Muscle layer of colon (tissue), 2 donors: ENCODE measurements around the gene TIMELESS.
"Not testable (repeated sequence)": the region's sequence is repeated elsewhere in the genome, so short reads cannot be mapped to it uniquely, and the experiment has no call there.

Source experiments
- H3K27ac ChIP-seq: one replicate; pipeline ENCODE4 v1.7.0; 2013; ENCODE audit warnings: low read depth, mild to moderate bottlenecking, low read length, moderate library complexity
- H3K27me3 ChIP-seq, 2 donors: one replicate each; pipeline ENCODE4 v1.7.0; 2013; ENCODE audit warnings: low read length in 2 of 2, mild to moderate bottlenecking in 2 of 2; ENCODE audit not compliant: insufficient read depth in 2 of 2, control insufficient read depth in 1 of 2
- H3K36me3 ChIP-seq: one replicate; pipeline ENCODE4 v1.7.0; 2013; ENCODE audit warnings: mild to moderate bottlenecking, low read length; ENCODE audit not compliant: insufficient read depth
- H3K4me1 ChIP-seq: one replicate; pipeline ENCODE4 v1.7.0; 2013; ENCODE audit warnings: mild to moderate bottlenecking, low read length; ENCODE audit not compliant: insufficient read depth
- H3K4me3 ChIP-seq, 2 donors: one replicate each; pipeline ENCODE4 v1.7.0; 2013; ENCODE audit warnings: low read length in 2 of 2, low read depth in 1 of 2, mild to moderate bottlenecking in 1 of 2, moderate library complexity in 1 of 2
- H3K9ac ChIP-seq: one replicate; pipeline ENCODE4 v1.7.0; 2013; ENCODE audit warnings: low read length
- H3K9me3 ChIP-seq: one replicate; pipeline ENCODE4 v1.7.0; 2013; ENCODE audit warnings: mild to moderate bottlenecking, low read length
- donor health status: abdominal sarcoma.
- donor health status: Adenocarcinoma of cecum.

The TIMELESS gene

GRCh38 chr12:56457817-56458216, 8.6 kb upstream of the TIMELESS start:
- no peaks in the 10 kb centered on the region for H3K9me3 ChIP-seq

DNA sequence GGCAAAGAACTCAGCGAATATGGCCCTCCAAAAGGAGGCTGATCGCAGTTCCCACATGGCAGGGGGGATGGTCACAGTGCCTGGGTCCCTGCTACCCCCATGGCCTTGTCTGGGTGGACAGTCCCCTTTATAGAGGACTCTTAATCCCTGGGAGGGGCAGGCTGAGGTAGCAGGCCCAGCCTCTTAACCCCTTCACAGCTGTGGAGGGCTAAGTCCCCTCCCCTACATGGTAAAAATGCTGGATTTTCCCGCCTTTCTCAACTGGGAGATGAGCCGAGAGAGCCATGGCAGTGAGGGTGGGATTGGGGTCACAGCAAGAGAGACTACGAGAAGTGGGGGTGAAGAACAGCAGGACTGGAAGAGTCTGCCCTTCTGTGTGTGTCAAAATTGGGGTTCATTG, 5.3 kb upstream of the TIMELESS start, which contains the start of gene MIP:
MIP (minus strand) TSS at position 101 of the 400 bp plus-strand sequence; CDS start at position 57, 44 bp downstream.
- Histone ChIP-seq H3K27me3 (no peaks in the 10 kb centered on the region), H3K9ac (no peak within 1 kb of the TSS), H3K27ac (no peak within 1 kb of the TSS), H3K9me3 (no peaks in the 10 kb centered on the region), H3K36me3 (no peaks in the 10 kb centered on the region), H3K4me3 (no peak within 1 kb of the TSS), H3K4me1 (peaks cover 5% of the 10 kb centered on the region)

More at GRCh38 chr12:56457817-56458216, 8.6 kb upstream of the TIMELESS start:
- H3K27ac ChIP-seq: no peak overlapping the region
- H3K9ac ChIP-seq: no peak overlapping the region
- no peaks in the 10 kb centered on the region for H3K4me1 ChIP-seq
- no peak overlapping the region for H3K4me3 ChIP-seq
- no peaks in the 10 kb centered on the region for H3K27me3 ChIP-seq
- no peaks in the 10 kb centered on the region for H3K36me3 ChIP-seq

GRCh38 chr12:56451147-56451546, 1.9 kb upstream of the TIMELESS start:
- H3K27ac ChIP-seq: no peak overlapping the region
- no peaks in the 10 kb centered on the region for H3K9me3 ChIP-seq
- no peak overlapping the region for H3K4me3 ChIP-seq
- peaks cover 5% of the 10 kb centered on the region for H3K4me1 ChIP-seq
- H3K9ac ChIP-seq: no peak overlapping the region
- H3K27me3 ChIP-seq: no peaks in the 10 kb centered on the region
- H3K36me3 ChIP-seq: no peaks in the 10 kb centered on the region

DNA sequence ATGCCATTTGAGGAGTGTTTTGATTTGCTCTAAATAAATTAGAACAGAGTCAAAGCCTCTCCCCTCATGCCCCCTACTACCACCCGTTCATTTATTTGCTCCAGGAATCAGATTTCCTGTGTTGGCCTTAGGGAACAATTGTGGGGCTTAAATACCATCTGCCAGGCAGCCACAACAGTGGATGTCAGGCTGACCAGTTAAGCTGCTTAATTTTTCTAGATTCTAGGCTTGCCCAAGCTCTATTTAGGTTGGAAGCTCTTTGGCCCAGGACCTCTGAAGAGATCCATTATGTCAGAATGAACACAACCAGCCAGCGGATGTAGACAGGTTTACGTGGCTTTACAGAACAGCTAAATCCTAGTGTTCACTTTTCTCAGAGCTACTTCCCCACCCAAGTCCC, 1.0 kb upstream of the TIMELESS start:
- Histone ChIP-seq H3K27ac (no peak overlapping the region), H3K9me3 (no peaks in the 10 kb centered on the region), H3K9ac (no peak overlapping the region), H3K4me3 (no peak overlapping the region), H3K4me1 (peaks cover 5% of the 10 kb centered on the region), H3K27me3 (no peaks in the 10 kb centered on the region), H3K36me3 (no peaks in the 10 kb centered on the region)

DNA sequence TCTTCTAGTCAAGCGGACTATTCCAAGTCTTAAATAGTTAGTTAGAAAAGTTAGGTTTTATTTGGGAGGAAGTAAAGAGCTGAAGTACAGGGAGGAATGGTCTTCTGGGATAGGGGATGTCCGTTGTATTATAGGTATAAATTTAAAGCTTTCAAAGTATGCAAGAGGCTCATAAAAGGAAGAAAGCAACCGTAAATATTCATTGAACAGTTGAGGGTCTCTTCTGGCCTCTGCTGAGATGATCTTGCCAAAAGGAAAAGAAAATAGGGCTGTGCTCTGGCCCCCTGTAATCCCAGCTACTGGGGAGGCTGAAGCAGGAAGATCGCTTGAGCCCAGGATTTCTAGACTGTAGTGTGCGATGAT, 377 bp upstream of the TIMELESS start:
- H3K9ac ChIP-seq: peak overlapping the region; percentile 94
- no peaks in the 10 kb centered on the region for H3K9me3 ChIP-seq
- peaks cover 5% of the 10 kb centered on the region for H3K4me1 ChIP-seq
- peak overlapping the region; percentile 81 for H3K27ac ChIP-seq
- no peaks in the 10 kb centered on the region for H3K27me3 ChIP-seq
- H3K4me3 ChIP-seq: peak overlapping the region; percentile 55 to 91
- H3K36me3 ChIP-seq: no peaks in the 10 kb centered on the region

- not testable (repeated sequence) for H3K4me1 ChIP-seq, H3K36me3 ChIP-seq, H3K9ac ChIP-seq, H3K27ac ChIP-seq, H3K27me3 ChIP-seq, H3K9me3 ChIP-seq, H3K4me3 ChIP-seq
Observed at GRCh38 chr12:56443208-56443607, 6.0 kb downstream of the TIMELESS start.

DNA sequence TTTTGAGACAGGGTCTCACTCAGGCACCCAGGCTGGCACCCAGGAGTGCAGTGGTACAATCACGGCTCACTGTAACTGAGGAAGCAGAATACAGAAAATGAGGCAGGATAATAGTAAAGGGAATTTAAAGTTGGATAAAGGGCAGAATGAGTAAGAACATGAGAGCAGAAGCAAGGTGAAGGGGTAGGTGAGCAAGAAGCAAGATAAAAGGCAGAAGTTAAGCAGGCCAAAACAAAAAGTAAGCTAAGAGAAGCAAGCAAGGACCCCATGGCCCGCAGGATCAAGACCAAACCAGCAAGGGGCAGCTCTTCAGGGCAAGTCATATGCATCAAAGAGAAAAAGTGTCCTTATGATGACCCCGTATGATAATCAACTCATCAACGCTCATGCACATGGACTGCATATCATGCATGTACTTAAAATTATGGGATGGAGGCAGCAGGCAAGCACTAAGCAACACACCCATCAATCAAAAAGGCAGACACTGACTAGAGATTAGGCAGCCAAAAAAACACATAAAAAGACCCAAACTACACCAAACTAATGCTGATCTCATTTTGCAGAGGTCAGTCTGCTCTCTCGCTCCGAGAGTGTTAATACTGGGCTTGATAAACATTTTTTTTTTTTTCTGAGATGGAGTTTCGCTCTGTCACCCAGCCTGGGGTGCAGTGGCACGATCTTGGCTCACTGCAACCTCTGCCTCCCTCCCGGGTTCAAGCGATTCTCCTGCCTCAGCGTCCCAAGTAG, 11.6 kb downstream of the TIMELESS start:
- no peaks in the 10 kb centered on the region for H3K36me3 ChIP-seq
- no peak overlapping the region for H3K4me3 ChIP-seq
- no peaks in the 10 kb centered on the region for H3K27me3 ChIP-seq
- no peak overlapping the region for H3K9ac ChIP-seq
- no peak overlapping the region for H3K27ac ChIP-seq
- no peaks in the 10 kb centered on the region for H3K9me3 ChIP-seq
- H3K4me1 ChIP-seq: no peaks in the 10 kb centered on the region

DNA sequence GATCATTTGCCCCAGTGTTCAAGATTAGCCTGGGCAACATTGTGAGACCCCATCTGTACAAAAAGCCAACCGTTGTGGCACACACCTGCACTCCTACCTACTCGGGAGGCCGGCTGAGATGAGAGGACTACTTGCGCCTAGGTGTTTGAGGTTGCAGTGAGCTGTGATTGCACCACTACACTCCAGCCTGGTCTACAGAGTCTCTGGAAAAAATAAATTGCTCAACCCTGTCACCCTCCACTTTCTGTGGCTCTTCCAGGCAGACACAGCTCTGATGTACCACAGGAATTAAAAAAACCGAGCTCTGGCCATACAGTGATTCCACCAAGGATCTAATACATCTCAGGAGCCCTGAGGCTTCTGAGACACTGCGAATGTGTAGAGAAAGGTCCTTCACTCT, 14.4 kb downstream of the TIMELESS start:
- no peaks in the 10 kb centered on the region for H3K9me3 ChIP-seq
- no peaks in the 10 kb centered on the region for H3K27me3 ChIP-seq
- no peaks in the 10 kb centered on the region for H3K4me1 ChIP-seq

DNA sequence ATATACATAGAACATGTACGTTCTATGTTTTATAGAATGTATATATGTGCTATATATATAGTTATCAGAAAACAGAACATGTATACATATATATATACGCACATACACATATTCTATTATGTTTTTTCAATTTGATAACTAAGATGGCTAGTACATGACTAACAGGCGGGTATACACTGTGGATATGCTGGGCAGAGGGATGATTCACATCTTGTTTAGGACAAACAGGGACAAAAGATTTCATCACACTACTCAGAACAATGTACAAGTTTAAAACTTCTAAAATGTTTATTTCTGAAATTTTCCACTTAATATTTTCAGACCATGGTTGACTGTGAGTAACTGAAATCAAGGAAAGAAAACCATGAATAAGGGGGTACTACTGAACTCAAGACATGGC, 17.4 kb downstream of the TIMELESS start:
- H3K4me1 ChIP-seq: no peaks in the 10 kb centered on the region
- no peak overlapping the region for H3K27ac ChIP-seq
- H3K4me3 ChIP-seq: no peak overlapping the region
- H3K27me3 ChIP-seq: no peaks in the 10 kb centered on the region
- H3K9ac ChIP-seq: no peak overlapping the region
- no peaks in the 10 kb centered on the region for H3K9me3 ChIP-seq
- H3K36me3 ChIP-seq: no peaks in the 10 kb centered on the region

More for the DNA sequence above, 14.4 kb downstream of the TIMELESS start:
- Histone ChIP-seq H3K27ac (no peak overlapping the region), H3K9ac (no peak overlapping the region), H3K4me3 (no peak overlapping the region), H3K36me3 (no peaks in the 10 kb centered on the region)

GRCh38 chr12:56431288-56431687, 17.9 kb downstream of the TIMELESS start:
- Histone ChIP-seq H3K9me3 (no peaks in the 10 kb centered on the region), H3K27me3 (no peaks in the 10 kb centered on the region), H3K27ac (no peak overlapping the region), H3K4me3 (no peak overlapping the region), H3K36me3 (no peaks in the 10 kb centered on the region), H3K4me1 (no peaks in the 10 kb centered on the region), H3K9ac (no peak overlapping the region)

GRCh38 chr12:56425940-56426438, 23.2 kb downstream of the TIMELESS start:
- H3K27me3 ChIP-seq: no peaks in the 10 kb centered on the region
- H3K4me3 ChIP-seq: no peak overlapping the region
- H3K27ac ChIP-seq: no peak overlapping the region
- peaks cover 5% of the 10 kb centered on the region for H3K36me3 ChIP-seq
- H3K4me1 ChIP-seq: no peaks in the 10 kb centered on the region
- no peaks in the 10 kb centered on the region for H3K9me3 ChIP-seq
- H3K9ac ChIP-seq: no peak overlapping the region

GRCh38 chr12:56425193-56425592, 24.0 kb downstream of the TIMELESS start:
- no peak overlapping the region for H3K9ac ChIP-seq
- no peak overlapping the region for H3K27ac ChIP-seq
- H3K27me3 ChIP-seq: no peaks in the 10 kb centered on the region
- no peaks in the 10 kb centered on the region for H3K4me1 ChIP-seq
- peaks cover 5% of the 10 kb centered on the region for H3K36me3 ChIP-seq
- no peak overlapping the region for H3K4me3 ChIP-seq
- H3K9me3 ChIP-seq: no peaks in the 10 kb centered on the region
